ENCODE measurements around the gene FAM3A. TPM values are rescaled to one million over a fixed set of nuclear protein-coding genes. Genes with fewer than 3 reads are reported as not detected.
"Not testable (repeated sequence)": the region's sequence is repeated elsewhere in the genome, so short reads cannot be mapped to it uniquely, and the experiment has no call there.

The FAM3A gene
- total RNA-seq, 2 experiments from 2014 or later, result 34.4 to 38.6 TPM

- peaks cover 22% of the 10 kb centered on the region for H3K4me1 Mint-ChIP-seq
- H3K36me3 Mint-ChIP-seq (ENCODE audit: low read depth), result peaks cover 22% of the 10 kb centered on the region
- no peaks in the 10 kb centered on the region for H3K27me3 Mint-ChIP-seq
Observed at GRCh38 chrX:154507673-154508383, 8.2 kb downstream of the FAM3A start.

GRCh38 chrX:154506483-154507332, 9.3 kb downstream of the FAM3A start:
- H3K9me3 Mint-ChIP-seq, result peaks cover 4% of the 10 kb centered on the region

More at GRCh38 chrX:154507673-154508383, 8.2 kb downstream of the FAM3A start:
- POLR2A ChIA-PET, result no interaction called here
- no peak overlapping the region for H3K4me3 Mint-ChIP-seq
- peaks cover 4% of the 10 kb centered on the region for H3K9me3 Mint-ChIP-seq
- no peak overlapping the region for H3K27ac Mint-ChIP-seq
- no peak for DNase-seq
- CTCF ChIA-PET, result no interaction called here

GRCh38 chrX:154505734-154506133, 10.3 kb downstream of the FAM3A start:
- ChIA-PET CTCF (no interaction called here), POLR2A (no interaction called here)
- no peak overlapping the region for H3K4me3 Mint-ChIP-seq
- no peak overlapping the region for H3K27ac Mint-ChIP-seq
- no peak for DNase-seq
- H3K9me3 Mint-ChIP-seq, result peaks cover 4% of the 10 kb centered on the region
- peaks cover 7% of the 10 kb centered on the region for H3K4me1 Mint-ChIP-seq
- H3K27me3 Mint-ChIP-seq, result no peaks in the 10 kb centered on the region
- peaks cover 17% of the 10 kb centered on the region for H3K36me3 Mint-ChIP-seq (ENCODE audit: low read depth)

More at GRCh38 chrX:154506483-154507332, 9.3 kb downstream of the FAM3A start:
- H3K4me1 Mint-ChIP-seq, result peaks cover 16% of the 10 kb centered on the region
- ChIA-PET POLR2A (no interaction called here), CTCF (no interaction called here)
- no peak for DNase-seq
- H3K36me3 Mint-ChIP-seq (ENCODE audit: low read depth), result peaks cover 22% of the 10 kb centered on the region
- no peak overlapping the region for H3K27ac Mint-ChIP-seq
- H3K4me3 Mint-ChIP-seq, result no peak overlapping the region
- no peaks in the 10 kb centered on the region for H3K27me3 Mint-ChIP-seq

- no peaks in the 10 kb centered on the region for H3K27me3 Mint-ChIP-seq
- no peak overlapping the region for H3K4me3 Mint-ChIP-seq
- DNase-seq, result no peak
- POLR2A ChIA-PET, result no interaction called here
- no peaks in the 10 kb centered on the region for H3K4me1 Mint-ChIP-seq
- H3K9me3 Mint-ChIP-seq, result no peaks in the 10 kb centered on the region
- H3K27ac Mint-ChIP-seq, result no peak overlapping the region
- CTCF ChIA-PET, result interaction anchor here (1.0 kb wide), 1 partner anchor 24 kb away, joined by 4 read pairs; no protein-coding TSS in a partner anchor
- H3K36me3 Mint-ChIP-seq (ENCODE audit: low read depth), result no peaks in the 10 kb centered on the region
Observed at GRCh38 chrX:154502989-154503388, 13.0 kb downstream of the FAM3A start.

GRCh38 chrX:154502098-154502497, 13.9 kb downstream of the FAM3A start:
- no peak for DNase-seq
- ChIA-PET CTCF (interaction anchor here (0.7 to 1.0 kb wide), 2 partner anchors 25 to 461 kb away, joined by 4 read pairs; no protein-coding TSS in a partner anchor), POLR2A (no interaction called here)
- H3K4me3 Mint-ChIP-seq, result no peak overlapping the region
- H3K27ac Mint-ChIP-seq, result no peak overlapping the region
- H3K36me3 Mint-ChIP-seq (ENCODE audit: low read depth), result no peaks in the 10 kb centered on the region
- no peaks in the 10 kb centered on the region for H3K4me1 Mint-ChIP-seq
- no peaks in the 10 kb centered on the region for H3K9me3 Mint-ChIP-seq
- no peaks in the 10 kb centered on the region for H3K27me3 Mint-ChIP-seq

GRCh38 chrX:154501423-154501822, 14.6 kb downstream of the FAM3A start:
- not testable (repeated sequence) for H3K9me3 Mint-ChIP-seq; DNase-seq; H3K27me3 Mint-ChIP-seq; H3K27ac Mint-ChIP-seq; H3K4me3 Mint-ChIP-seq; H3K36me3 Mint-ChIP-seq (ENCODE audit: low read depth); H3K4me1 Mint-ChIP-seq
- POLR2A ChIA-PET, result interaction anchor here (0.7 kb wide), 1 partner anchor 38 kb away, joined by 3 read pairs; no protein-coding TSS in a partner anchor
- CTCF ChIA-PET, result interaction anchor here (0.7 kb wide), 2 partner anchors 169 to 461 kb away, joined by 3 to 4 read pairs; no protein-coding TSS in a partner anchor

- CTCF ChIA-PET, result interaction anchor here (0.9 to 1.0 kb wide), 2 partner anchors 14 to 23 kb away, joined by 3 read pairs; no protein-coding TSS in a partner anchor
Observed at GRCh38 chrX:154496591-154497137, 19.4 kb downstream of the FAM3A start.

GRCh38 chrX:154495472-154495922, 20.5 kb downstream of the FAM3A start:
- no peak overlapping the region for H3K27ac Mint-ChIP-seq
- no peak for DNase-seq
- no peak overlapping the region for H3K4me3 Mint-ChIP-seq
- no peaks in the 10 kb centered on the region for H3K27me3 Mint-ChIP-seq
- peaks cover 7% of the 10 kb centered on the region for H3K4me1 Mint-ChIP-seq
- CTCF ChIA-PET, result interaction anchor here (0.6 kb wide), 1 partner anchor 8 kb away, joined by 5 read pairs; no protein-coding TSS in a partner anchor
- POLR2A ChIA-PET, result no interaction called here
- H3K9me3 Mint-ChIP-seq, result no peaks in the 10 kb centered on the region
- H3K36me3 Mint-ChIP-seq (ENCODE audit: low read depth), result no peaks in the 10 kb centered on the region

More at GRCh38 chrX:154496591-154497137, 19.4 kb downstream of the FAM3A start:
- H3K27ac Mint-ChIP-seq; H3K36me3 Mint-ChIP-seq (ENCODE audit: low read depth); H3K4me3 Mint-ChIP-seq; H3K4me1 Mint-ChIP-seq; H3K27me3 Mint-ChIP-seq; H3K9me3 Mint-ChIP-seq; DNase-seq: not testable (repeated sequence)
- POLR2A ChIA-PET, result interaction anchor here (0.6 kb wide), 1 partner anchor 491 kb away, joined by 4 read pairs; no protein-coding TSS in a partner anchor

- H3K4me1 Mint-ChIP-seq, result peaks cover 8% of the 10 kb centered on the region
- ChIA-PET CTCF (no interaction called here), POLR2A (no interaction called here)
- DNase-seq, result no peak
- no peak overlapping the region for H3K27ac Mint-ChIP-seq
- no peaks in the 10 kb centered on the region for H3K36me3 Mint-ChIP-seq (ENCODE audit: low read depth)
- no peaks in the 10 kb centered on the region for H3K27me3 Mint-ChIP-seq
- H3K4me3 Mint-ChIP-seq, result no peak overlapping the region
- H3K9me3 Mint-ChIP-seq, result no peaks in the 10 kb centered on the region
Observed at GRCh38 chrX:154494715-154495114, 21.3 kb downstream of the FAM3A start.

- peaks cover 32% of the 10 kb centered on the region for H3K4me1 Mint-ChIP-seq
- no peaks in the 10 kb centered on the region for H3K9me3 Mint-ChIP-seq
- H3K4me3 Mint-ChIP-seq, result peak within 1 kb of the TSS; percentile 85
- CTCF ChIA-PET, result interaction anchor here (1.4 to 1.9 kb wide), 3 partner anchors 10 to 542 kb away, joined by 3 to 5 read pairs (median 4); no protein-coding TSS in a partner anchor
- no peaks in the 10 kb centered on the region for H3K27me3 Mint-ChIP-seq
- peaks cover 1% of the 10 kb centered on the region for H3K36me3 Mint-ChIP-seq (ENCODE audit: low read depth)
- POLR2A ChIA-PET, result interaction anchor here (0.7 to 1.0 kb wide), 3 partner anchors 9 to 92 kb away, joined by 3 to 4 read pairs (median 3); partner anchors contain the start of gene RPL10
- H3K27ac Mint-ChIP-seq, result peak within 1 kb of the TSS; percentile 96
- DNase-seq, result peak; percentile 90
Observed at GRCh38 chrX:154490414-154491083, 25.5 kb downstream of the FAM3A start, which contains the start of gene SLC10A3. Gene SLC10A3, minus strand, starts transcription at chrX:154490629. Its CDS starts 1,689 bp downstream, at chrX:154488940.

- DNase-seq, result peak; percentile 22
- ChIA-PET POLR2A (interaction anchor here (0.7 to 1.0 kb wide), 3 partner anchors 9 to 91 kb away, joined by 3 to 4 read pairs (median 3); partner anchors contain the start of gene RPL10), CTCF (interaction anchor here (0.6 to 1.9 kb wide), 4 partner anchors 10 to 542 kb away, joined by 3 to 5 read pairs (median 4); no protein-coding TSS in a partner anchor)
- peak overlapping the region; percentile 91 for H3K27ac Mint-ChIP-seq
- no peaks in the 10 kb centered on the region for H3K9me3 Mint-ChIP-seq
- H3K27me3 Mint-ChIP-seq, result no peaks in the 10 kb centered on the region
- H3K4me3 Mint-ChIP-seq, result peak overlapping the region; percentile 85
- peaks cover 37% of the 10 kb centered on the region for H3K4me1 Mint-ChIP-seq
- H3K36me3 Mint-ChIP-seq (ENCODE audit: low read depth), result peaks cover 1% of the 10 kb centered on the region
Observed at GRCh38 chrX:154490021-154490413, 26.0 kb downstream of the FAM3A start.

- no peaks in the 10 kb centered on the region for H3K27me3 Mint-ChIP-seq
- peaks cover 44% of the 10 kb centered on the region for H3K4me1 Mint-ChIP-seq
- DNase-seq, result no peak
- peaks cover 1% of the 10 kb centered on the region for H3K36me3 Mint-ChIP-seq (ENCODE audit: low read depth)
- no peaks in the 10 kb centered on the region for H3K9me3 Mint-ChIP-seq
- POLR2A ChIA-PET, result no interaction called here
- H3K4me3 Mint-ChIP-seq, result peak overlapping the region; percentile 85
- CTCF ChIA-PET, result interaction anchor here (0.6 to 1.9 kb wide), 4 partner anchors 9 to 541 kb away, joined by 3 to 5 read pairs (median 3); no protein-coding TSS in a partner anchor
- peak overlapping the region; percentile 91 for H3K27ac Mint-ChIP-seq
Observed at GRCh38 chrX:154489182-154489581, 26.9 kb downstream of the FAM3A start.

Data from activated CD4-positive, alpha-beta T cell treated with anti-CD3 and anti-CD28 coated beads, Interleukin-2, amount 10 ng/mL, durations not matched to agents 7 days and 5 days (primary cell).